ENCODE measurements around the gene SHD. TPM values are rescaled to one million over a fixed set of nuclear protein-coding genes. Genes with fewer than 3 reads are reported as not detected.

SHD gene
- total and polyA plus RNA-seq, 2 of the 13 experiments (the other 11 are each of a cell fraction or from before 2014, with no cell fraction given) = 0.11 to 0.20 TPM

GRCh38 chr19:4234142-4234861 is 44.8 kb upstream of the SHD start (continued):
- TF ChIP-seq ZNF598 (CRISPR knock-in tag; IDR thresholded peaks at IDR 0.05; ENCODE audit: borderline replicate concordance) = 0 out of 2 replicates have a peak, but pooled peaks have one; percentile 20
- 0 out of 2 replicates have a peak, but pooled peaks have one; percentile 21 for TF ChIP-seq HBP1 (CRISPR knock-in tag; IDR thresholded peaks at IDR 0.05; ENCODE audit: low read depth)
- TF ChIP-seq CEBPG (CRISPR knock-in tag; IDR thresholded peaks at IDR 0.05) = no peak
- TF ChIP-seq KDM5B (CRISPR knock-in tag; IDR thresholded peaks at IDR 0.05; ENCODE audit: borderline replicate concordance) = no peak
- no peak for TF ChIP-seq MAFG (CRISPR knock-in tag; IDR thresholded peaks at IDR 0.05)
- TF ChIP-seq LCORL (IDR thresholded peaks at IDR 0.05) = no peak
- TF ChIP-seq LCORL (CRISPR knock-in tag; IDR thresholded peaks at IDR 0.05) = peak; percentile 74
- no peak for TF ChIP-seq HNRNPUL1 (IDR thresholded peaks at IDR 0.05; ENCODE audit: low read depth, low read length)
- TF ChIP-seq ZNF281 (CRISPR knock-in tag; IDR thresholded peaks at IDR 0.05; ENCODE audit: borderline replicate concordance) = no peak
- peak; percentile 32; the same call in 1 of the 2 replicates for TF ChIP-seq ZFY (CRISPR knock-in tag; IDR thresholded peaks at IDR 0.05)
- TF ChIP-seq YEATS4 (CRISPR knock-in tag; IDR thresholded peaks at IDR 0.05; ENCODE audit: borderline replicate concordance) = peak; percentile 52; the same call in 1 of the 2 replicates
- no peak for TF ChIP-seq SIN3B (IDR thresholded peaks at IDR 0.05; ENCODE audit: low read length)
- TF ChIP-seq, protein P1, sequence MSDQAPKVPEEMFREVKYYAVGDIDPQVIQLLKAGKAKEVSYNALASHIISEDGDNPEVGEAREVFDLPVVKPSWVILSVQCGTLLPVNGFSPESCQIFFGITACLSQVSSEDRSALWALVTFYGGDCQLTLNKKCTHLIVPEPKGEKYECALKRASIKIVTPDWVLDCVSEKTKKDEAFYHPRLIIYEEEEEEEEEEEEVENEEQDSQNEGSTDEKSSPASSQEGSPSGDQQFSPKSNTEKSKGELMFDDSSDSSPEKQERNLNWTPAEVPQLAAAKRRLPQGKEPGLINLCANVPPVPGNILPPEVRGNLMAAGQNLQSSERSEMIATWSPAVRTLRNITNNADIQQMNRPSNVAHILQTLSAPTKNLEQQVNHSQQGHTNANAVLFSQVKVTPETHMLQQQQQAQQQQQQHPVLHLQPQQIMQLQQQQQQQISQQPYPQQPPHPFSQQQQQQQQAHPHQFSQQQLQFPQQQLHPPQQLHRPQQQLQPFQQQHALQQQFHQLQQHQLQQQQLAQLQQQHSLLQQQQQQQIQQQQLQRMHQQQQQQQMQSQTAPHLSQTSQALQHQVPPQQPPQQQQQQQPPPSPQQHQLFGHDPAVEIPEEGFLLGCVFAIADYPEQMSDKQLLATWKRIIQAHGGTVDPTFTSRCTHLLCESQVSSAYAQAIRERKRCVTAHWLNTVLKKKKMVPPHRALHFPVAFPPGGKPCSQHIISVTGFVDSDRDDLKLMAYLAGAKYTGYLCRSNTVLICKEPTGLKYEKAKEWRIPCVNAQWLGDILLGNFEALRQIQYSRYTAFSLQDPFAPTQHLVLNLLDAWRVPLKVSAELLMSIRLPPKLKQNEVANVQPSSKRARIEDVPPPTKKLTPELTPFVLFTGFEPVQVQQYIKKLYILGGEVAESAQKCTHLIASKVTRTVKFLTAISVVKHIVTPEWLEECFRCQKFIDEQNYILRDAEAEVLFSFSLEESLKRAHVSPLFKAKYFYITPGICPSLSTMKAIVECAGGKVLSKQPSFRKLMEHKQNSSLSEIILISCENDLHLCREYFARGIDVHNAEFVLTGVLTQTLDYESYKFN (CRISPR knock-in tag; conservative IDR thresholded peaks at IDR 0.05) = peak; percentile 89
- no peak for TF ChIP-seq SCMH1 (CRISPR knock-in tag; IDR thresholded peaks at IDR 0.05; ENCODE audit: borderline replicate concordance)
- TF ChIP-seq KDM5A (IDR thresholded peaks at IDR 0.05; ENCODE audit: borderline replicate concordance, low read length) = no peak
- peak; percentile 89; the same call in 1 of the 2 replicates for TF ChIP-seq RXRA (CRISPR knock-in tag; IDR thresholded peaks at IDR 0.05)
- TF ChIP-seq, protein P2, sequence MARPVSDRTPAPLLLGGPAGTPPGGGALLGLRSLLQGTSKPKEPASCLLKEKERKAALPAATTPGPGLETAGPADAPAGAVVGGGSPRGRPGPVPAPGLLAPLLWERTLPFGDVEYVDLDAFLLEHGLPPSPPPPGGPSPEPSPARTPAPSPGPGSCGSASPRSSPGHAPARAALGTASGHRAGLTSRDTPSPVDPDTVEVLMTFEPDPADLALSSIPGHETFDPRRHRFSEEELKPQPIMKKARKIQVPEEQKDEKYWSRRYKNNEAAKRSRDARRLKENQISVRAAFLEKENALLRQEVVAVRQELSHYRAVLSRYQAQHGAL (CRISPR knock-in tag; IDR thresholded peaks at IDR 0.05; ENCODE audit: not compliant biosample characterization) = peak; percentile 26
- no peak for TF ChIP-seq PRPF4 (IDR thresholded peaks at IDR 0.05; ENCODE audit: low read depth, low read length, poor library complexity, severe bottlenecking)
- TF ChIP-seq, protein P3, sequence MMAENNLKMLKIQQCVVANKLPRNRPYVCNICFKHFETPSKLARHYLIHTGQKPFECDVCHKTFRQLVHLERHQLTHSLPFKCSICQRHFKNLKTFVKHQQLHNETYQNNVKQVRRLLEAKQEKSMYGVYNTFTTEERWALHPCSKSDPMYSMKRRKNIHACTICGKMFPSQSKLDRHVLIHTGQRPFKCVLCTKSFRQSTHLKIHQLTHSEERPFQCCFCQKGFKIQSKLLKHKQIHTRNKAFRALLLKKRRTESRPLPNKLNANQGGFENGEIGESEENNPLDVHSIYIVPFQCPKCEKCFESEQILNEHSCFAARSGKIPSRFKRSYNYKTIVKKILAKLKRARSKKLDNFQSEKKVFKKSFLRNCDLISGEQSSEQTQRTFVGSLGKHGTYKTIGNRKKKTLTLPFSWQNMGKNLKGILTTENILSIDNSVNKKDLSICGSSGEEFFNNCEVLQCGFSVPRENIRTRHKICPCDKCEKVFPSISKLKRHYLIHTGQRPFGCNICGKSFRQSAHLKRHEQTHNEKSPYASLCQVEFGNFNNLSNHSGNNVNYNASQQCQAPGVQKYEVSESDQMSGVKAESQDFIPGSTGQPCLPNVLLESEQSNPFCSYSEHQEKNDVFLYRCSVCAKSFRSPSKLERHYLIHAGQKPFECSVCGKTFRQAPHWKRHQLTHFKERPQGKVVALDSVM (CRISPR knock-in tag; IDR thresholded peaks at IDR 0.05) = peak; percentile 89
